ENCODE results near the gene SKI.

DNA sequence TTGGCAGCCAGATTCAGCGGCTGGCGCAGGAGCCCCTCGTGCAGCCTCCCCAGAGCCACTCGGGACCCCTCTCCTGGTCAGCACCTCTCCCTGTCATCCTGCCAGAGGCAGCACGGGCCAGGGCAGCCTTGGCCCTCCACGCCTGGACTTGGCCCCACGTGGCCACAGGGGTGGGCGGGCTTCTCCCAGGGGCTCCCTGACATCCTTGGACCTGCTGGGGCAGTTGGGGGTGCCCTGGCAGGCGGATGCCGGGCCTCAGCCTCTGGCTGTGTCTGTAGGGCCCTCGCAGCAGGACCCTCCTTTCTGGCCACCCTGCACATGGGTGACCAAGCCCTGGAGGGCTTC lies 103.1 kb downstream of the SKI start:
- no peak for TF ChIP-seq POLR2A (IDR thresholded peaks at IDR 0.05)
- TF ChIP-seq, protein P1, sequence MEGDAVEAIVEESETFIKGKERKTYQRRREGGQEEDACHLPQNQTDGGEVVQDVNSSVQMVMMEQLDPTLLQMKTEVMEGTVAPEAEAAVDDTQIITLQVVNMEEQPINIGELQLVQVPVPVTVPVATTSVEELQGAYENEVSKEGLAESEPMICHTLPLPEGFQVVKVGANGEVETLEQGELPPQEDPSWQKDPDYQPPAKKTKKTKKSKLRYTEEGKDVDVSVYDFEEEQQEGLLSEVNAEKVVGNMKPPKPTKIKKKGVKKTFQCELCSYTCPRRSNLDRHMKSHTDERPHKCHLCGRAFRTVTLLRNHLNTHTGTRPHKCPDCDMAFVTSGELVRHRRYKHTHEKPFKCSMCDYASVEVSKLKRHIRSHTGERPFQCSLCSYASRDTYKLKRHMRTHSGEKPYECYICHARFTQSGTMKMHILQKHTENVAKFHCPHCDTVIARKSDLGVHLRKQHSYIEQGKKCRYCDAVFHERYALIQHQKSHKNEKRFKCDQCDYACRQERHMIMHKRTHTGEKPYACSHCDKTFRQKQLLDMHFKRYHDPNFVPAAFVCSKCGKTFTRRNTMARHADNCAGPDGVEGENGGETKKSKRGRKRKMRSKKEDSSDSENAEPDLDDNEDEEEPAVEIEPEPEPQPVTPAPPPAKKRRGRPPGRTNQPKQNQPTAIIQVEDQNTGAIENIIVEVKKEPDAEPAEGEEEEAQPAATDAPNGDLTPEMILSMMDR (IDR thresholded peaks at IDR 0.05) = no peak
- TF ChIP-seq EP300 (IDR thresholded peaks at IDR 0.05; ENCODE audit: low read depth) = no peak
- TF ChIP-seq POLR2AphosphoS5 (IDR thresholded peaks at IDR 0.05) = no peak

Data from transverse colon (tissue), 4 donors.